Fibroblast of lung (primary cell): ENCODE data around the gene NFAT5.

ENCODE experiments used
- EZH2 ChIP-seq: IDR thresholded peaks from 2 replicates; pipeline ENCODE4 v1.5.1; 2012; ENCODE audit warnings: low read length, control low read depth, mild to moderate bottlenecking; ENCODE audit errors: missing control alignments
- TF ChIP-seq, protein P1 (sequence below), 2 donors: IDR thresholded peaks in 1 of 2; conservative IDR thresholded peaks in 1 of 2; 1 replicate in 1 of 2; 2 replicates in 1 of 2; pipeline ENCODE4 v1.5.1; 2011 to 2012; ENCODE audit warnings: low read length in 2 of 2, control low read depth in 1 of 2, inconsistent platforms in 1 of 2, low read depth in 1 of 2, mild to moderate bottlenecking in 1 of 2

DNA sequence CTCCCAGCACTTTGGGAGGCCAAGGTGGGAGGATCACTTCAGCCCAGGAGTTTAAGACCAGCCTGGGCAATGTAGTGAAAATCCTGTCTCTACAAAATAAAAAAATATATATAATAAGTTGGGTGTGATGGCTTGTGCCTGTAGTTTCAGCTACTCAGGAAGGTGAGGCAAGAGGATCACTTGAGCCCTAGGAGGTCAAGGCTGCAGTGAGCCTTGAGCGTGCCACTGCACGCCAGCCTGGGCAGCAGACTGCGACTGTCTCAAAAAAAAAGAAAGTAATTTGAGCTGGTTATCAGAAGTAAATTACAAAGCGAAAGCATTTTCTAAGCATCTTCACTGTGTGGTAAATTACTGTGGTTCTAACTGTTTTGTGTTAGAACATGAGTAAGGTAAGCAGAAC is 94.4 kb downstream of the NFAT5 start:
- TF ChIP-seq, protein P1, sequence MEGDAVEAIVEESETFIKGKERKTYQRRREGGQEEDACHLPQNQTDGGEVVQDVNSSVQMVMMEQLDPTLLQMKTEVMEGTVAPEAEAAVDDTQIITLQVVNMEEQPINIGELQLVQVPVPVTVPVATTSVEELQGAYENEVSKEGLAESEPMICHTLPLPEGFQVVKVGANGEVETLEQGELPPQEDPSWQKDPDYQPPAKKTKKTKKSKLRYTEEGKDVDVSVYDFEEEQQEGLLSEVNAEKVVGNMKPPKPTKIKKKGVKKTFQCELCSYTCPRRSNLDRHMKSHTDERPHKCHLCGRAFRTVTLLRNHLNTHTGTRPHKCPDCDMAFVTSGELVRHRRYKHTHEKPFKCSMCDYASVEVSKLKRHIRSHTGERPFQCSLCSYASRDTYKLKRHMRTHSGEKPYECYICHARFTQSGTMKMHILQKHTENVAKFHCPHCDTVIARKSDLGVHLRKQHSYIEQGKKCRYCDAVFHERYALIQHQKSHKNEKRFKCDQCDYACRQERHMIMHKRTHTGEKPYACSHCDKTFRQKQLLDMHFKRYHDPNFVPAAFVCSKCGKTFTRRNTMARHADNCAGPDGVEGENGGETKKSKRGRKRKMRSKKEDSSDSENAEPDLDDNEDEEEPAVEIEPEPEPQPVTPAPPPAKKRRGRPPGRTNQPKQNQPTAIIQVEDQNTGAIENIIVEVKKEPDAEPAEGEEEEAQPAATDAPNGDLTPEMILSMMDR (conservative IDR thresholded peaks at IDR 0.05 in 1 of 2, IDR thresholded peaks at IDR 0.05 in 1 of 2; ENCODE audit: low read depth in 1 of 2, low read length in 2 of 2): no peak
- TF ChIP-seq EZH2: no peak
